ENCODE measurements around the gene DTD2.
"Not testable (repeated sequence)": the region's sequence is repeated elsewhere in the genome, so short reads cannot be mapped to it uniquely, and the experiment has no call there.

The DTD2 gene
- total RNA-seq = 12.3 to 13.2 reads per million in 2 donors

- DNase-seq = peak; percentile 78
These were observed at the start of gene DTD2 for GRCh38 chr14:31456841-31457664. TSS of gene DTD2 (minus strand) at chr14:31457506. CDS start at chr14:31457393, 113 bp downstream.

- DNase-seq = no peak
These were observed 48.1 kb upstream of the DTD2 start for GRCh38 chr14:31505411-31505810.

DNA sequence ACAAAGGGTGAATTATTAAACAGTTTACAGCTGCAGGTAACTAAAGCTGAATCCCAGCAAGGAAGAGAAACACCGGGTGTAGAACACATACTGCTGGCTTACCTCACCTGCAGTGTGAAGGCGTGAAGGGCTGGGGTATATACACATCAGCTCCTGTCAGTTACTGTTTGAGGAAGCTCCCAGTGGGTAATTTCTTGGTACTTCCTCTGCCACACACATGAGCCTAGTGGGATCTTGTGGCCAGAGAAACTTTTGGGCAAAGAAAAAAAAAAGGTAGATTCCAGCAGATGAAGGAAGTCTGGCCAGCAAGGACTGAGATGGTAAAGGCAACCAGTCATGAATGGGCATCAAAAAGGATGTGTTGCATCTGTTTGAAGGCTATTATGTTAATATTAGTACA, 44.6 kb upstream of the DTD2 start:
- no peak for DNase-seq

GRCh38 chr14:31492759-31493498, 35.6 kb upstream of the DTD2 start:
- DNase-seq = no peak

DNA sequence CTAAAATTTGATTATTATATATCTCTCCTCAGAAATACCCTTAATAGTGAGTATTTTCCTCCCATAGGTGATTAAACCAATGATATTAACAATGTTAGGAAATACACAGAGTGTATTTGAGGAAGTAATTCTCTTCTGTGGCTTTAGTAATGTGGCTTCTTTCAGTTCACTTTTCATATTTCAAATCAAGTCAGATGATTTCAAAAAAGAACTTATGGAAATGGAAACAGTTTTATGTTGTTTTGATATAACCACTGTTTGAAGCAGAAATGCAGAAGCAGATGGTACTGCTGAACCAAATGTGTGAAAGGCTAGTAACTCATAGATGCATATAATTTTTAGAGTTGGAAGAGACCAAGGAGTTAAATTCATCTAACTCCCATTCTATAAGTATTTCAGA, 32.4 kb upstream of the DTD2 start:
- no peak for DNase-seq

DNA sequence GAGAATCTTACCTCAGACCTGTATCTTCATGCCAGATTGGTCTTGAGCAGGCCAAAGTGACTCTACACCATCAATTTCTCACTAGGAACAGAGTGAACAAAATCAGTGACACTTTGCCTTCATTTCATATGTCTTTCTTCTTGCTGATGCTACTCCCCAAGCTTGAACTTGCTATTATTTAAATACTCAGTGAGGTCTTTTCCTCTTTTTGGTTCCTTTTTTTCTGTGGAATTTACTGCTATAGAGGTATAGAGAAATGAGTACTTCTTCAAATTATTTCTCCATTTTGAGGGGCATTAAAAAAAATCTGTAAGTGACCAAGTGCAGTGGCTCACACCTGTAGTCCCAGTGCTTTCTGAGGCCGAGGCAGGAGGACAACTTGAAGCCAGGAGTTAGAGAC, 30.6 kb upstream of the DTD2 start, which contains the start of gene GPR33:
TSS of gene GPR33 (minus strand) at position 154 of the 400 bp plus-strand sequence. CDS start 4,074 bp downstream, outside the sequence.
- no peak for DNase-seq

- no peak for DNase-seq
These were observed 29.5 kb upstream of the DTD2 start for GRCh38 chr14:31486764-31487163.

DNA sequence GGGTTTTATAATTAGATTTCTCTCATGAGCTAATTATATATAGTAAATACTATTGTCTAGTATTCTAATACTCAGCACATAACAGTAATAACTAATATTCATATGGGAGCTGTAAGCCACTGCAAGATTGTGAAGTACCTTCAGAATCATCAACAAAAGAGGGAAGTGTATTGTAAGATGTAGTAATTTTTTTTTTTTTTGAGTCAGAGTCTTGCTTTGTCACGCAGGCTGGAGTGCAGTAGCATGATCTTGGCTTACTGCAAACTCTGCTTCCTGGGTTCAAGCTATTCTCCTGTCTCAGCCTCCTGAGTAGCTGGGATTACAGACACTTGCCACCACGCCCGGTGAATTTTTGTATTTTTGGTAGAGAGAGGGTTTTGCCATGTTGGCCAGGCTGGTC, 27.4 kb upstream of the DTD2 start:
- no peak for DNase-seq

- no peak for DNase-seq
These were observed 22.9 kb upstream of the DTD2 start for GRCh38 chr14:31480156-31480555.

DNA sequence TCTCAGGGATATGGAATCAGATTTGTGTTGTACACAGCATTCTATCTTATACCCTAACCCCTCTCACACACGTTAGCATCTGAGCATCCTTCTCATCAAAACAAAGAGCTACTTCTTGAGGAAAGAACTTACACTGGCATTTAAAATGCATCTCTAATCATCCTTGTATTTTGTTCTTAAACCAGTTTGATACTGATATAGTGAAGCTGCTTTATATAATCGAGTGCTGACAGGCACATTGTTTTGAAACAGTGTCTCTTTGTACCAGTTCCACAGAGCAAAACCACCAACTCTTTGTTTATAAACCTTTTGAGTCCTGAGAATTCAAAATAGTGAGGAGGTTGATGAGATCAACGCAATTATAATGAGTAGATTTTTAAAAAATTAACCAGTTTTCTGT, 21.7 kb upstream of the DTD2 start:
- DNase-seq = no peak

GRCh38 chr14:31477248-31477647, 19.9 kb upstream of the DTD2 start:
- no peak for DNase-seq

GRCh38 chr14:31476131-31476866, 19.0 kb upstream of the DTD2 start:
- DNase-seq = no peak

DNA sequence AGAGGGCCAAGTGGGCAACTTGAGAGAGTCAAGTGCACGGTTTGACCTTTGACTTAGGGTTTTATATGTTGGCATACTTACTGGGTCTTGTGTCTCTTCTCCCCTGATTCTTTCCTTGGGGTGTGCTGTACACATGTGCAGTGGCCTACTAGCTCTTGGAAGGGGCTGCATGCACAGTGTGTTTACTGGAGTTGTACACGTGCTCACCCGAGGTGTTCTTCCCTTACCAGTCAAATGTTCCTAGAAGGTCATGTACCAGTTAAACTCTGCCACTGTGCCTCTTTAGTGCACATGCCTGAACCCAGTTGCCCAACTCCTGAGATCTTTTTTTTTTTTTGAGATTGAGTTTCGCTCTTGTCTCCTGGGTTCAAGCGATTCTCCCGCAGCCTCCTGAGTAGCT, 9.2 kb upstream of the DTD2 start:
- DNase-seq = no peak

GRCh38 chr14:31465111-31465510, 7.8 kb upstream of the DTD2 start:
- DNase-seq = no peak

GRCh38 chr14:31462450-31462849, 5.1 kb upstream of the DTD2 start:
- DNase-seq = not testable (repeated sequence)

DNA sequence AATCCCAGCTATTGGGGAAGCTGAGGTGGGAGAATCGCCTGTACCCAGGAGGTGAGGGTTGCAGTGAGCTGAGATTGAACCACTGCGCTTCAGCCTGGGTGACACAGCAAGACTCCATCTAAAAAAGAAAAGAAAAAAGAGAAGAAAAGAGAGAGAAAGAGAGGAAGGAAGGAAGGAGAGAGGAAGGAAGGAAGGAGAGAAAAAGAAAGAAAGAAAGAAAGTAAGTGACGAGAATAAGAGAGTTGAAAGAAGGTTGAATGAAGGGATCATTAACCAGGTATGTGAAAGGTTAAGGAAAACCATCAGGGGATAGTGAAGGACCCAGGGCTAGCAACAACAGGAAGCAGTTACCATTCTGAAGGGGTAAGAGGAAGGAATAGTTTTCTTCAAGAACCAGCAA, 4.2 kb upstream of the DTD2 start:
- DNase-seq = no peak

- DNase-seq = no peak
These were observed 656 bp upstream of the DTD2 start for GRCh38 chr14:31457665-31458659.

DNA sequence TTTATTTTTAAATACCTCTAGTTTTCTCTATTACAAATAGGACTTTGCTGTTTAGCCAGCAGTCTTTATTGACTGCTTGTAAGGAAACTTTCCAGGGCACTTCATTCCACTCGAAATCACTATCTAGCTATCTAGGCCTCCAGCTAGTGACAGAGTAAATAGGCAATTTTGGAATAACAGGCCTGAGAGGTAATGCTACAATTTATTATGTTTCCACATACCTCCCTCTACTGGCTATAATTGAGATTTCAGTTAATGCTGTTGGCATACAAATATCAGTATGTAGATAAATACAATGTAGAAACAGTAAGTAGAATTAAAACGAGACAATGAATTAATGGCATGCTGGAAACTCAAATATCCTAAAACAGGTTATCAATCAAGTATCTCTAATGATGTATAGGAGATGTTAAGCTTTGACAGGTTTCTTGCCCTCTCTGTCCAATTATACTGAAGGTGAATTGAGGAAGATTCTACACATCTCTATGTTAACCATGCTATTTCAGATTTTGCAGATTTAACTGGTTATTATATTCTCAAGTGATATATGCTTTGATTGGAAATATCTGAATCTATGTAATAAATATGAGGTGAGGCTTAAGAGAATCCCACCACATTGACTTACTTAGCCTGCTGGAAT, 7.2 kb downstream of the DTD2 start:
- DNase-seq = no peak

- DNase-seq = no peak
These were observed 8.2 kb downstream of the DTD2 start for GRCh38 chr14:31449136-31449535.

DNA sequence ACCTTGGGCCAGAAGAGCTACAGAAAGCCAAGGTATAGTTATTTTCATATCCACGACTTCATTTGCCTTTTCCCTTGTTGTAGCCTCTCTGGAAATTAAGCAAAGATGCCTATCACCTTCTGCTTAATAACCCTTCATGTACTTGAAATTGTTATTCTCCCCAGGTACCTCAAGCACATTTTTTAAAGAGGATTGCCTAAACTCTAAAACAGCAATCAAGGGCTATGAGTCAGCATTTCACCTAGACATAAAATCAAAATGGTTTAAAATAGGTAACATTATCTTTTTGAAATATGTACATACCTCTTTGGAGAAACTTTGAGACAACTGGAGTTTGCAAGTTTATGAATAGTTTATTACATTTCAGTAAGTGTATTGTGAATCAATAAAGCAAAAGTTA, 11.6 kb downstream of the DTD2 start:
- DNase-seq = no peak

DNA sequence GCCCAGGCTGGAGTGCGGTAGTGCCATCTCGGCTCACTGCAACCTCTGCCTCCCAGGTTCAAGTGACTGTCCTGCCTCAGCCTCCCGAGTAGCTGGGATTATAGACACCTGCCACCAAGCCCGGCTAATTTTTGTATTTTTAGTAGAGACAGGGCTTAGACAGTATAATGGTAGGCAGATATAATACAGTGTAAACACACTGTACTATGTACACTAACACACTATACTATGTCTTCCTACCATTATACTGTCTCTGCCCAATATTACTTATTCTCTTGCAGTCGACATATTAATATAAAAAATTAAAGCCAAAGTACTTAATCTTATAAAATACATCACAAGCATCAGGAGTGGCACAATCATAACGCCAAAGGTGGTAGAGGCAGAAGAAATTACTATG, 15.0 kb downstream of the DTD2 start:
- no peak for DNase-seq
